Gastroesophageal sphincter (tissue), 3 donors: ENCODE data around the gene OXSR1.

ENCODE experiments used
- EP300 ChIP-seq: sonication (generic); formaldehyde crosslinking; IDR thresholded peaks from one replicate; pipeline ENCODE4 v1.6.1; 2017; ENCODE audit warnings: antibody characterized with exemption, mild to moderate bottlenecking
- POLR2A ChIP-seq, 2 donors: fragments of 450-650 bp; IDR thresholded peaks; one replicate each; pipeline ENCODE4 v1.6.1; 2017; ENCODE audit warnings: antibody characterized with exemption in 2 of 2, mild to moderate bottlenecking in 2 of 2, moderate library complexity in 1 of 2
- POLR2AphosphoS5 ChIP-seq: sonication (generic); formaldehyde crosslinking; IDR thresholded peaks from one replicate; pipeline ENCODE4 v1.6.1; 2017; ENCODE audit warnings: antibody characterized with exemption
- TF ChIP-seq, protein P1 (sequence below), 4 experiments: fragments of 200-600 bp in 2 of 4; fragments of 450-650 bp in 2 of 4; sonication (generic) in 1 of 4; IDR thresholded peaks; one replicate each; pipeline ENCODE4 v1.5.1; 2017 to 2019; ENCODE audit warnings: antibody characterized with exemption in 4 of 4, mild to moderate bottlenecking in 2 of 4, moderate library complexity in 2 of 4

DNA sequence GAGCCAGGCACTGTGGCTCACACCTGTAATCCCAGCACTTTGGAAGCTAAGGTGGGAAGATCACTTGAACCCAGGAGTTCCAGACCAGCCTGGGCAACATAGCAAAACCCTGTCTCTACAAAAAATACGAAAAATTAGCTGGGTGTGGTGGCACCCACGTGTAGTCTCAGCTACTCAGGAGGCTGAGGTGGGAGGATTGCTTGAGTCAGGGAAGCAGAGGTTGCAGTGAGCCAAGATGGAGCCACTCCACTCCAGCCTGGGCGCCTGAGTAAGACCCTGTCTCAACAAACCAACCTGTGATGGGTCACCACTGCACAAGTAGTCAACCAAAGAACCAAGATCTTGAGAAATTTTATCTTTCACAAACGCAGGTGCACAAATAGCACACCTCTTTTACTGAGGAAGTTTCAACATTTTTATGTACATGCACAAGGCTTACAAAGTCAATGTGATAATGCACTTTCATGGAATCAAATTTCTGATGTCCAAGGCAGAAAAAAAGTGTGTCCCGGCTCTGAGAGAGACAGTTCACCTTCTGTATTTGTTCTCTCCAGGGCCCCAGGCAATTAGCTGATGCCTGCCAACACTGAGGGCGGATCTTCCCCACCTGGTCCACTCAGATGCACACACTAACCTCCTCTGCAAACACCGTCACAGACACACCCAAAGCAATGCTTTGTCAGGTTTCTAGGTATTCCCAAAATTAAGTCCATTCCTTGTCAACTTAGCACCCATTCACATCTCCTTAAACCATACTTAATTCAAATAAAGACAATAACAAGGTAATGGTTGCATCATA is 40.8 kb upstream of the OXSR1 start:
- no peak for TF ChIP-seq POLR2A (IDR thresholded peaks at IDR 0.05)
- TF ChIP-seq, protein P1, sequence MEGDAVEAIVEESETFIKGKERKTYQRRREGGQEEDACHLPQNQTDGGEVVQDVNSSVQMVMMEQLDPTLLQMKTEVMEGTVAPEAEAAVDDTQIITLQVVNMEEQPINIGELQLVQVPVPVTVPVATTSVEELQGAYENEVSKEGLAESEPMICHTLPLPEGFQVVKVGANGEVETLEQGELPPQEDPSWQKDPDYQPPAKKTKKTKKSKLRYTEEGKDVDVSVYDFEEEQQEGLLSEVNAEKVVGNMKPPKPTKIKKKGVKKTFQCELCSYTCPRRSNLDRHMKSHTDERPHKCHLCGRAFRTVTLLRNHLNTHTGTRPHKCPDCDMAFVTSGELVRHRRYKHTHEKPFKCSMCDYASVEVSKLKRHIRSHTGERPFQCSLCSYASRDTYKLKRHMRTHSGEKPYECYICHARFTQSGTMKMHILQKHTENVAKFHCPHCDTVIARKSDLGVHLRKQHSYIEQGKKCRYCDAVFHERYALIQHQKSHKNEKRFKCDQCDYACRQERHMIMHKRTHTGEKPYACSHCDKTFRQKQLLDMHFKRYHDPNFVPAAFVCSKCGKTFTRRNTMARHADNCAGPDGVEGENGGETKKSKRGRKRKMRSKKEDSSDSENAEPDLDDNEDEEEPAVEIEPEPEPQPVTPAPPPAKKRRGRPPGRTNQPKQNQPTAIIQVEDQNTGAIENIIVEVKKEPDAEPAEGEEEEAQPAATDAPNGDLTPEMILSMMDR (IDR thresholded peaks at IDR 0.05): no peak
- no peak for TF ChIP-seq POLR2AphosphoS5
- TF ChIP-seq EP300: no peak
